ENCODE results near the gene UFC1.
A peak's percentile ranks its signal among the peaks of the same experiment; 100 is the strongest.

The UFC1 gene

GRCh38 chr1:161137881-161138280 is 15.9 kb upstream of the UFC1 start:
- no peak for DNase-seq

- DNase-seq = no peak
Measured at GRCh38 chr1:161138431-161138830, 15.3 kb upstream of the UFC1 start.

GRCh38 chr1:161139766-161140165 is 14.0 kb upstream of the UFC1 start:
- DNase-seq = no peak

- no peak for DNase-seq
Measured at GRCh38 chr1:161140755-161141400, 12.9 kb upstream of the UFC1 start.

- DNase-seq = no peak
Measured at GRCh38 chr1:161145832-161146231, 7.9 kb upstream of the UFC1 start.

- DNase-seq = no peak
Measured at GRCh38 chr1:161153176-161153575, 602 bp upstream of the UFC1 start.

GRCh38 chr1:161157867-161158266 is 4.1 kb downstream of the UFC1 start:
- no peak for DNase-seq

- no peak for DNase-seq
Measured at GRCh38 chr1:161158316-161159010, 4.7 kb downstream of the UFC1 start.

GRCh38 chr1:161159087-161159912 is 5.5 kb downstream of the UFC1 start, which contains the start of gene USP21:
Gene USP21 (plus strand): TSS chr1:161159500. CDS start chr1:161160641, 1,141 bp downstream.
- peak; percentile 84 for DNase-seq

GRCh38 chr1:161159913-161160243 is 6.1 kb downstream of the UFC1 start:
- DNase-seq = no peak

GRCh38 chr1:161160671-161161145 is 6.9 kb downstream of the UFC1 start:
- no peak for DNase-seq

- no peak for DNase-seq
Measured at GRCh38 chr1:161161652-161162051, 7.9 kb downstream of the UFC1 start.

- no peak for DNase-seq
Measured at GRCh38 chr1:161162052-161162451, 8.3 kb downstream of the UFC1 start.

GRCh38 chr1:161162806-161163205 is 9.0 kb downstream of the UFC1 start:
- DNase-seq = no peak

- no peak for DNase-seq
Measured at GRCh38 chr1:161163793-161164192, 10.0 kb downstream of the UFC1 start.

GRCh38 chr1:161164901-161165610 is 11.3 kb downstream of the UFC1 start:
- DNase-seq = no peak

- peak; percentile 66 for DNase-seq
Measured at GRCh38 chr1:161165742-161166668, 12.2 kb downstream of the UFC1 start, which contains the start of gene PPOX. Gene PPOX (plus strand): TSS chr1:161166426. CDS start chr1:161166848, 422 bp downstream.

GRCh38 chr1:161166669-161167548 is 13.1 kb downstream of the UFC1 start:
- no peak for DNase-seq

GRCh38 chr1:161168906-161169305 is 15.1 kb downstream of the UFC1 start:
- no peak for DNase-seq

- DNase-seq = no peak
Measured at GRCh38 chr1:161171191-161171590, 17.4 kb downstream of the UFC1 start.

GRCh38 chr1:161171696-161172095 is 17.9 kb downstream of the UFC1 start:
- DNase-seq = no peak
